Measurements from ENCODE around the gene SCP2.

Gene SCP2

GRCh38 chr1:53083636-53084588, 156.8 kb downstream of the SCP2 start:
- H3K27ac ChIP-seq (ENCODE audit: low read depth, low read length) = no peak overlapping the region
- no peaks in the 10 kb centered on the region for H3K27me3 ChIP-seq (ENCODE audit: control insufficient read depth, insufficient read depth, low read length)
- no peak overlapping the region for H3K4me3 ChIP-seq (ENCODE audit: low read depth, low read length)
- no peaks in the 10 kb centered on the region for H3K9me3 ChIP-seq (ENCODE audit: control insufficient read depth, insufficient read depth, low read length)
- H3K4me1 ChIP-seq (ENCODE audit: control insufficient read depth, insufficient read depth, low read length) = peaks cover 7% of the 10 kb centered on the region
- H3K36me3 ChIP-seq (ENCODE audit: control insufficient read depth, insufficient read depth, low read length) = no peaks in the 10 kb centered on the region
- no peak overlapping the region for H3K9ac ChIP-seq (ENCODE audit: low read depth, low read length)

GRCh38 chr1:53084589-53084971, 157.5 kb downstream of the SCP2 start:
- Histone ChIP-seq H3K9me3 (ENCODE audit: control insufficient read depth, insufficient read depth, low read length) (no peaks in the 10 kb centered on the region), H3K9ac (ENCODE audit: low read depth, low read length) (no peak overlapping the region), H3K4me3 (ENCODE audit: low read depth, low read length) (no peak overlapping the region), H3K27ac (ENCODE audit: low read depth, low read length) (no peak overlapping the region), H3K4me1 (ENCODE audit: control insufficient read depth, insufficient read depth, low read length) (peaks cover 7% of the 10 kb centered on the region), H3K36me3 (ENCODE audit: control insufficient read depth, insufficient read depth, low read length) (no peaks in the 10 kb centered on the region), H3K27me3 (ENCODE audit: control insufficient read depth, insufficient read depth, low read length) (no peaks in the 10 kb centered on the region)

GRCh38 chr1:53085405-53085804, 158.3 kb downstream of the SCP2 start:
- H3K4me3 ChIP-seq (ENCODE audit: low read depth, low read length) = no peak overlapping the region
- no peaks in the 10 kb centered on the region for H3K36me3 ChIP-seq (ENCODE audit: control insufficient read depth, insufficient read depth, low read length)

GRCh38 chr1:53086491-53087070, 159.5 kb downstream of the SCP2 start:
- no peak overlapping the region for H3K4me3 ChIP-seq (ENCODE audit: low read depth, low read length)
- H3K4me1 ChIP-seq (ENCODE audit: control insufficient read depth, insufficient read depth, low read length) = peaks cover 7% of the 10 kb centered on the region
- H3K27ac ChIP-seq (ENCODE audit: low read depth, low read length) = no peak overlapping the region
- H3K9me3 ChIP-seq (ENCODE audit: control insufficient read depth, insufficient read depth, low read length) = no peaks in the 10 kb centered on the region
- no peaks in the 10 kb centered on the region for H3K27me3 ChIP-seq (ENCODE audit: control insufficient read depth, insufficient read depth, low read length)
- H3K9ac ChIP-seq (ENCODE audit: low read depth, low read length) = no peak overlapping the region
- H3K36me3 ChIP-seq (ENCODE audit: control insufficient read depth, insufficient read depth, low read length) = no peaks in the 10 kb centered on the region

More at GRCh38 chr1:53085405-53085804, 158.3 kb downstream of the SCP2 start:
- H3K9me3 ChIP-seq (ENCODE audit: control insufficient read depth, insufficient read depth, low read length) = no peaks in the 10 kb centered on the region
- no peak overlapping the region for H3K27ac ChIP-seq (ENCODE audit: low read depth, low read length)
- no peak overlapping the region for H3K9ac ChIP-seq (ENCODE audit: low read depth, low read length)
- H3K4me1 ChIP-seq (ENCODE audit: control insufficient read depth, insufficient read depth, low read length) = peaks cover 7% of the 10 kb centered on the region
- H3K27me3 ChIP-seq (ENCODE audit: control insufficient read depth, insufficient read depth, low read length) = no peaks in the 10 kb centered on the region

- Histone ChIP-seq H3K9ac (ENCODE audit: low read depth, low read length) (no peak overlapping the region), H3K27ac (ENCODE audit: low read depth, low read length) (no peak overlapping the region), H3K27me3 (ENCODE audit: control insufficient read depth, insufficient read depth, low read length) (no peaks in the 10 kb centered on the region), H3K9me3 (ENCODE audit: control insufficient read depth, insufficient read depth, low read length) (no peaks in the 10 kb centered on the region), H3K4me3 (ENCODE audit: low read depth, low read length) (no peak overlapping the region), H3K4me1 (ENCODE audit: control insufficient read depth, insufficient read depth, low read length) (no peaks in the 10 kb centered on the region), H3K36me3 (ENCODE audit: control insufficient read depth, insufficient read depth, low read length) (no peaks in the 10 kb centered on the region)
These were observed 160.5 kb downstream of the SCP2 start for GRCh38 chr1:53087332-53088285.

GRCh38 chr1:53088616-53089300, 161.7 kb downstream of the SCP2 start:
- Histone ChIP-seq H3K4me1 (ENCODE audit: control insufficient read depth, insufficient read depth, low read length) (no peaks in the 10 kb centered on the region), H3K27ac (ENCODE audit: low read depth, low read length) (no peak overlapping the region), H3K9ac (ENCODE audit: low read depth, low read length) (no peak overlapping the region), H3K4me3 (ENCODE audit: low read depth, low read length) (no peak overlapping the region), H3K27me3 (ENCODE audit: control insufficient read depth, insufficient read depth, low read length) (no peaks in the 10 kb centered on the region), H3K9me3 (ENCODE audit: control insufficient read depth, insufficient read depth, low read length) (no peaks in the 10 kb centered on the region), H3K36me3 (ENCODE audit: control insufficient read depth, insufficient read depth, low read length) (no peaks in the 10 kb centered on the region)

GRCh38 chr1:53089478-53090226, 162.6 kb downstream of the SCP2 start:
- H3K9ac ChIP-seq (ENCODE audit: low read depth, low read length) = no peak overlapping the region
- no peaks in the 10 kb centered on the region for H3K4me1 ChIP-seq (ENCODE audit: control insufficient read depth, insufficient read depth, low read length)
- no peaks in the 10 kb centered on the region for H3K27me3 ChIP-seq (ENCODE audit: control insufficient read depth, insufficient read depth, low read length)
- no peak overlapping the region for H3K27ac ChIP-seq (ENCODE audit: low read depth, low read length)
- H3K36me3 ChIP-seq (ENCODE audit: control insufficient read depth, insufficient read depth, low read length) = no peaks in the 10 kb centered on the region
- H3K9me3 ChIP-seq (ENCODE audit: control insufficient read depth, insufficient read depth, low read length) = no peaks in the 10 kb centered on the region
- no peak overlapping the region for H3K4me3 ChIP-seq (ENCODE audit: low read depth, low read length)

- no peak overlapping the region for H3K4me3 ChIP-seq (ENCODE audit: low read depth, low read length)
- H3K27ac ChIP-seq (ENCODE audit: low read depth, low read length) = no peak overlapping the region
- no peaks in the 10 kb centered on the region for H3K36me3 ChIP-seq (ENCODE audit: control insufficient read depth, insufficient read depth, low read length)
- no peak overlapping the region for H3K9ac ChIP-seq (ENCODE audit: low read depth, low read length)
- no peaks in the 10 kb centered on the region for H3K9me3 ChIP-seq (ENCODE audit: control insufficient read depth, insufficient read depth, low read length)
- no peaks in the 10 kb centered on the region for H3K4me1 ChIP-seq (ENCODE audit: control insufficient read depth, insufficient read depth, low read length)
- H3K27me3 ChIP-seq (ENCODE audit: control insufficient read depth, insufficient read depth, low read length) = no peaks in the 10 kb centered on the region
These were observed 163.4 kb downstream of the SCP2 start for GRCh38 chr1:53090227-53091147.

- H3K4me1 ChIP-seq (ENCODE audit: control insufficient read depth, insufficient read depth, low read length) = no peaks in the 10 kb centered on the region
- H3K9me3 ChIP-seq (ENCODE audit: control insufficient read depth, insufficient read depth, low read length) = peaks cover 8% of the 10 kb centered on the region; the same call in 1 of the 2 replicates
- H3K36me3 ChIP-seq (ENCODE audit: control insufficient read depth, insufficient read depth, low read length) = no peaks in the 10 kb centered on the region
- H3K4me3 ChIP-seq (ENCODE audit: low read depth, low read length) = no peak overlapping the region
- no peaks in the 10 kb centered on the region for H3K27me3 ChIP-seq (ENCODE audit: control insufficient read depth, insufficient read depth, low read length)
- no peak overlapping the region for H3K27ac ChIP-seq (ENCODE audit: low read depth, low read length)
- no peak overlapping the region for H3K9ac ChIP-seq (ENCODE audit: low read depth, low read length)
These were observed 165.0 kb downstream of the SCP2 start for GRCh38 chr1:53091841-53092645.

Data from HUES48 (cell line).